GM12865 (cell line): ENCODE measurements around the gene COL23A1.
"Not testable (repeated sequence)": the region's sequence is repeated elsewhere in the genome, so short reads cannot be mapped to it uniquely, and the experiment has no call there.

Experiments
- DNase-seq: peaks from one replicate; pipeline ENCODE4 v3.0.0; 2010; ENCODE audit warnings: low read depth
- H3K4me3 ChIP-seq: 2 replicates; pipeline ENCODE4 v1.5.1; 2011; ENCODE audit warnings: mild to moderate bottlenecking, low read depth, low read length, control low read depth
- CTCF ChIP-seq: IDR thresholded peaks from 2 replicates; pipeline ENCODE4 v1.5.1; 2011; ENCODE audit warnings: low read length, control low read depth, low read depth, inconsistent platforms; ENCODE audit not compliant: insufficient read depth; ENCODE audit errors: missing control alignments

Gene COL23A1

DNA sequence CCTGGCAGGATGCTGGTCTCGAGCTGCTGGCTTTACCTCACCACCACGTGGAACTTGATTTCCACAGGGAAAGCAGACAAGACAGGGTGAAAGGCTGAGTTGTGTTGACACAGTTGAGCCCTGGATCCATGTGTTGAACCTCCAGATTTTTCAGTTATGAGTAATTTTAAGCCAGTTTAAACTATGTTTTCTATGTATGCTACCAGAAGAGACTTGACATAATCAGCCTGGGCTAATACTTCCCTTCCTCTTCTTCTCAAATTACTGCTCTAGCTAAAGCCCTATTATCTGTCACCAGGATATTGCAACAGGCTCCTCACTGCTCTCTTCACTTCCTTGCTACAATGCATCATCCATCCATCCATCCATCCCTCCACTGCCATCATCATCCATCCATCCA, 345.6 kb downstream of the COL23A1 start:
- no peak overlapping the region for H3K4me3 ChIP-seq
- DNase-seq, result no peak
- no peak for TF ChIP-seq CTCF

- no peak for DNase-seq
- no peak overlapping the region for H3K4me3 ChIP-seq
- TF ChIP-seq CTCF, result no peak
Observed at GRCh38 chr5:178242416-178242815, 347.8 kb downstream of the COL23A1 start.

GRCh38 chr5:178241688-178242231, 348.4 kb downstream of the COL23A1 start:
- H3K4me3 ChIP-seq, result no peak overlapping the region
- DNase-seq, result no peak
- TF ChIP-seq CTCF, result no peak

GRCh38 chr5:178241231-178241663, 348.9 kb downstream of the COL23A1 start:
- H3K4me3 ChIP-seq, result no peak overlapping the region
- TF ChIP-seq CTCF, result no peak
- peak; percentile 37 for DNase-seq

DNA sequence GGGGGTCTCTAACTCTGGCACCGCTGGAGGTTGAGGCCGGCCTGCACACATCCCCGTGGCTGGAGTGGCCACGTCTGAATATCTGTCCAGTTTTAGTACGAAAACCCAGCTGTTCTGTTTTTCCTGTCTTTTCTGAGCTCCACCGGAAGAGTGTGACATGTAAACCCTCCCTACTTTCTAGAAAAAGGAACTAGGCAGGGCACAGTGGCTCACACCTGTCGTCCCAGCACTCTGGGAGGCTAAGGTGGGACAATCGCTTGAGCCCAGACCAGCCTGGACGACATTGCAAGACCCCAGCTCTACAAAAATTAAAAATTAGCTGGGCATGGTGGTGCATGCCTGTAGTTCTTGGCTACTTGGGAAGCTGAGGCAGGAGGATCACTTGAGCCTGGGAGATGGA, 349.4 kb downstream of the COL23A1 start:
- no peak overlapping the region for H3K4me3 ChIP-seq

DNA sequence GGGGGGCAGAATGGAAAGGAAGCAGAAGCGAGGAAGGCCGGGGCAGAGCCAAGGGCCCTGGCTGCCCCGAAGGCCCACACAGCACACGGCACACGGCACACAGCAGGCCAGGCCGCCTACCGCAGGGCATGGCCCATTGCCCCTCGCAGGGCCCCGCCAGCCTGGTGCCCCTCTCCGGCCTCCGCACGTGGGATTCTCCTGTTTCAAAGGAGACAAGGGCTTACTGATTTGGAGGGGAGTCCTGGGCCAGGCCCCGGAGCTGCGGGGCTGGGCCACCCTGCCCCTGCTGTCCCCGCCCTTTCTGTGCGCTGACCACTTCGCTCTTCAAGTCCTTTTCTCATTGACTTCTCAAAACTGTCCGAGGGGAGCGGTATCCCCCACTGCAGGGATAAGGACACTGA, 349.9 kb downstream of the COL23A1 start:
- DNase-seq, result no peak
- no peak for TF ChIP-seq CTCF
- H3K4me3 ChIP-seq, result no peak overlapping the region

More for the DNA sequence above, 349.4 kb downstream of the COL23A1 start:
- DNase-seq, result peak; percentile 43
- no peak for TF ChIP-seq CTCF

DNA sequence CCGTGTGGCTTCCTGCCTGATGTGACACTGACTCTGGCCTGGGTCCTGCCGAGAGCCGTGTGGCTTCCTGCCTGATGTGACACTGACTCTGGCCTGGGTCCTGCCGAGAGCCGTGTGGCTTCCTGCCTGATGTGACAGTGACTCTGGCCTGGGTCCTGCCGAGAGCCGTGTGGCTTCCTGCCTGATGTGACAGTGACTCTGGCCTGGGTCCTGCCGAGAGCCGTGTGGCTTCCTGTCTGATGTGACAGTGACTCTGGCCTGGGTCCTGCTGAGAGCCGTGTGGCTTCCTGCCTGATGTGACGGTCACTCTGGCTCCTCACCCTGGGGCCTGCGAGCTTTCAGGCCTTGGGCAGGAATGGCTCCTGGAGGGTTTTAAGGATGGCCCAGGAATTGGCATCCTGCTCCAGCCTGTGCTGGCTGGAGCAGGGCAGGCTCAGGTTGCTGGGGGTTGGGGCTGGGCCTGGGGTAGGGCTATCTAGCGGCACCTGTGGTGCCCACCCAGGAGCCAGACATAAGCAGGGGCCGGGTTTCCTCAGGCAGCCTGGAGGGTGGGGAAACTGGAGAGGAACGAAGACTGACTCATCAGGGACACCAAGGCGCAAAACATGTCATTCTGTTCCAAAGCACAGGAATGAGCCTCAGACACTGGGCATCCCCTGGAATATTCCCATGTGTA, 350.4 kb downstream of the COL23A1 start:
- H3K4me3 ChIP-seq, result not testable (repeated sequence)
- DNase-seq, result peak; percentile 67
